Mucosa of descending colon (tissue), 3 donors: ENCODE measurements around the gene ZFAND6. TPM values are rescaled to one million over a fixed set of nuclear protein-coding genes. Genes with fewer than 3 reads are reported as not detected.

Experiments used
- ATAC-seq: fragments of 200-7000 bp; cut with Tn5 transposase; one replicate; pipeline ENCODE4 v1.9.1; 2020; ENCODE audit warnings: mild to moderate bottlenecking, moderate library complexity
- DNase-seq, 3 donors: peaks; one replicate each; pipeline ENCODE4 v3.0.0-alpha.2; 2020
- H3K36me3 ChIP-seq: fragments of 200-600 bp; one replicate; pipeline ENCODE4 v1.8.0; 2021; ENCODE audit warnings: low read depth, mild to moderate bottlenecking
- H3K4me1 ChIP-seq: fragments of 200-600 bp; one replicate; pipeline ENCODE4 v1.8.0; 2021; ENCODE audit warnings: low read depth, mild to moderate bottlenecking
- H3K4me3 ChIP-seq: fragments of 200-600 bp; one replicate; pipeline ENCODE4 v1.8.0; 2021; ENCODE audit warnings: mild to moderate bottlenecking
- H3K9me3 ChIP-seq: fragments of 200-600 bp; one replicate; pipeline ENCODE4 v1.8.0; 2021; ENCODE audit warnings: mild to moderate bottlenecking
- CTCF ChIP-seq: fragments of 200-600 bp; IDR thresholded peaks from one replicate; pipeline ENCODE4 v1.8.0; 2022; ENCODE audit warnings: antibody characterized with exemption, mild to moderate bottlenecking
- intact Hi-C, 2 donors: fragments of 100-400 bp; cut with DNase I in 1 of 2; cut with micrococcal nuclease in 1 of 2; formaldehyde crosslinking; loops; one replicate each; pipeline versions ENCODE4 v1.11.0 to v1.11.1; 2022; cut with DNase I, micrococcal nuclease
- total RNA-seq, 3 donors: library from RNA; stranded (reverse); fragmentation: NEBNext Ultra II Directional in 2 of 3; extraction: Animal tissue kit (Norgen Biotek cat#: 25700) in 2 of 3; gene quantifications; one replicate each; pipeline versions ENCODE4 v1.2.1 to v1.2.4, GENCODE V29; 2021 to 2023
- donor health status: DM: no; HTN: no; CAD: no; lungs with moderate emphysema.
- donor health status: DM: no; HTN: no; CAD: no.
- donor health status: DM: no; HTN: yes; CAD: no.

Gene ZFAND6
- total RNA-seq, 3 donors from 2014 or later, result 73.0 to 83.3 (median 76.5) TPM

- Histone ChIP-seq H3K36me3 (no peaks in the 10 kb centered on the region), H3K9me3 (no peaks in the 10 kb centered on the region), H3K4me1 (no peaks in the 10 kb centered on the region), H3K4me3 (no peak overlapping the region)
- ATAC-seq (peak; percentile 37), DNase-seq (no peak)
- intact Hi-C loops, result no loop called here
- TF ChIP-seq CTCF, result no peak
Observed at GRCh38 chr15:80179025-80179759, 119.7 kb downstream of the ZFAND6 start.

GRCh38 chr15:80179935-80180334 is 120.5 kb downstream of the ZFAND6 start:
- ATAC-seq, result no peak
- no peaks in the 10 kb centered on the region for H3K9me3 ChIP-seq
- TF ChIP-seq CTCF, result no peak
- H3K4me3 ChIP-seq, result no peak overlapping the region
- H3K36me3 ChIP-seq, result no peaks in the 10 kb centered on the region
- intact Hi-C loops, result no loop called here
- no peak for DNase-seq
- H3K4me1 ChIP-seq, result no peaks in the 10 kb centered on the region

- DNase-seq, result no peak
- no peaks in the 10 kb centered on the region for H3K36me3 ChIP-seq
- no peak overlapping the region for H3K4me3 ChIP-seq
- H3K4me1 ChIP-seq, result no peaks in the 10 kb centered on the region
- ATAC-seq, result no peak
- TF ChIP-seq CTCF, result no peak
- intact Hi-C loops, result no loop called here
- H3K9me3 ChIP-seq, result no peaks in the 10 kb centered on the region
Observed at GRCh38 chr15:80180468-80180867, 121.0 kb downstream of the ZFAND6 start.

- TF ChIP-seq CTCF, result no peak
- Histone ChIP-seq H3K4me1 (no peaks in the 10 kb centered on the region), H3K4me3 (no peak overlapping the region), H3K9me3 (no peaks in the 10 kb centered on the region), H3K36me3 (no peaks in the 10 kb centered on the region)
- intact Hi-C loops, result no loop called here
- DNase-seq, result no peak
- no peak for ATAC-seq
Observed at GRCh38 chr15:80180986-80181385, 121.5 kb downstream of the ZFAND6 start.

- DNase-seq (no peak), ATAC-seq (no peak)
- Histone ChIP-seq H3K4me3 (no peak overlapping the region), H3K4me1 (no peaks in the 10 kb centered on the region), H3K9me3 (no peaks in the 10 kb centered on the region), H3K36me3 (no peaks in the 10 kb centered on the region)
- intact Hi-C loops, result no loop called here
- no peak for TF ChIP-seq CTCF
Observed at GRCh38 chr15:80182611-80183261, 123.3 kb downstream of the ZFAND6 start.
